ENCODE measurements around the gene ZNF669.

ZNF669 gene

DNA sequence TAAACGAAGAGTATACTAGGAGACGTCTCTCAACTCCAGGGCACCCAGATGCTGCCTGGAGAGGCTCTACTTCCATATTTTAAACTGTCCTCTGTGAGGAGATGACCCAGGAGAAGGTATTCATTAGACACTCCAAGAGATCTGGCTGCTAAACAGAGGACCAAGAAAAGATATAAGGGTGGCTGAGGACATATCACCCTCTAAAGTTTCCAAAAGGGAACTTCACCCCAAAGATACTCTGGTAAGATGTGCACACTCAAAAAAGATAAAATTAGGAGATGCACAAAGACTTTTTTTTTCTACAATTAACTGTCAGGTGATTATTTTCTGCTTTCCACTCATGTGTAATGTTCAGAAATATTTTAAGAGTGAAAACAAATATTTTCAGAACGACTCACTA, 26.9 kb downstream of the ZNF669 start:
- Histone ChIP-seq H3K27ac (ENCODE audit: extremely low read depth, low read depth, low read length) (no peak overlapping the region), H3K9me3 (ENCODE audit: control insufficient read depth, insufficient read depth, low read depth, low read length) (no peaks in the 10 kb centered on the region), H3K4me1 (ENCODE audit: control insufficient read depth, insufficient read depth, low read length) (no peaks in the 10 kb centered on the region), H3K36me3 (ENCODE audit: control insufficient read depth in 2 of 2, insufficient read depth in 1 of 2, low read length in 2 of 2) (peaks cover 0 to 4% of the 10 kb centered on the region in 2 experiments; a peak in 1 of 3 replicates), H3K4me3 (ENCODE audit: low read depth, low read length) (no peak overlapping the region)
- CTCF ChIA-PET = no interaction called here
- TF ChIP-seq ZFP69B (tag by site-specific recombination; IDR thresholded peaks at IDR 0.05) = no peak
- POLR2A ChIA-PET = no interaction called here

DNA sequence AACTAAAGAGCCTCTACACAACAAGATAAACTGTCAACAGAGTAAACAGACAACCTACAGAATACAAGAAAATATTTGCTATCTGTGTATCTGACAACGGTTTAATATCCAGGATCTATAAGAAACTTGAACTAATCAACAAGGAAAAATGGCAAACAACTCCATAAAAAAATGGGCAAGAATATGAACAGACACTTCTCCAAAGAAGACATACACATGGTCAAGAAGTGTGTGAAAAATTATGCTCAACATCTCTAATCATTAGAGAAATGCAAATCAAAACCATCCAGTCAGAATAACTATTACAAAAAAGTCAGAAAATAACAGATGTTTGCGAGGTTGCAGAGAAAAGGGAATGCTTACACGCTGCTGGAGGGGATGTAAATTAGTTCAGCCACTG, 33.5 kb downstream of the ZNF669 start:
- H3K36me3 ChIP-seq (ENCODE audit: control insufficient read depth in 2 of 2, insufficient read depth in 1 of 2, low read length in 2 of 2) = peaks cover 0 to 4% of the 10 kb centered on the region in 2 experiments; a peak in 1 of 3 replicates
- H3K4me3 ChIP-seq (ENCODE audit: low read depth, low read length) = no peak overlapping the region
- no peaks in the 10 kb centered on the region for H3K4me1 ChIP-seq (ENCODE audit: control insufficient read depth, insufficient read depth, low read length)
- TF ChIP-seq ZNF585B (tag by site-specific recombination; IDR thresholded peaks at IDR 0.05) (no peak), ZNF433 (tag by site-specific recombination; IDR thresholded peaks at IDR 0.05; ENCODE audit: low read depth) (no peak), ZNF473 (tag by site-specific recombination; IDR thresholded peaks at IDR 0.05) (no peak), ZBTB17 (tag by site-specific recombination; IDR thresholded peaks at IDR 0.05) (no peak), ZNF175 (tag by site-specific recombination; IDR thresholded peaks at IDR 0.05) (no peak), KLF10 (tag by site-specific recombination; IDR thresholded peaks at IDR 0.05) (no peak), ZFP37 (tag by site-specific recombination; IDR thresholded peaks at IDR 0.05) (no peak), RBAK (tag by site-specific recombination; IDR thresholded peaks at IDR 0.05) (no peak)
- no peak overlapping the region for H3K27ac ChIP-seq (ENCODE audit: extremely low read depth, low read depth, low read length)
- ChIA-PET CTCF (no interaction called here), POLR2A (no interaction called here)
- H3K9me3 ChIP-seq (ENCODE audit: control insufficient read depth, insufficient read depth, low read depth, low read length) = no peaks in the 10 kb centered on the region

DNA sequence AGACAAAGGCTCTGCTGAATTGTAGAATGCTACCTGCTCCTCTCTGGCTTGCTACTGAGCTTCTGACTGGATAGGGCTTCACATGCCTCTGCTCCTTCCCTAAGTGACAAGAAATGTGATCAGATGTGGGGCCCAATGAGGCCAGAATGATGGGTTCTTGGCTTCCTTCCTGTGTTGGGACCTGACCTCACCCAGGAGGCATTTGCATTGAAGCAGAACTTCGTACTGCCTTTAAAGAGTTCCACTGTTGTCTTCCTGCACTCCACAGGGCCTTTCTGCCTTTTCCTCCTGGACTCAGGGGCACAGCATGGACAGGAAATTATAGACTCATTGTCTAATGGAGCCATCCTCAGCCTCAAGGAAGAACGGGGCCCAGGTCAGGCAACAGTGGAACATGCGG, 39.9 kb downstream of the ZNF669 start:
- Histone ChIP-seq H3K27ac (ENCODE audit: extremely low read depth, low read depth, low read length) (no peak overlapping the region), H3K4me3 (ENCODE audit: low read depth, low read length) (no peak overlapping the region), H3K36me3 (ENCODE audit: control insufficient read depth in 2 of 2, insufficient read depth in 1 of 2, low read length in 2 of 2) (no peaks in the 10 kb centered on the region), H3K4me1 (ENCODE audit: control insufficient read depth, insufficient read depth, low read length) (no peaks in the 10 kb centered on the region), H3K9me3 (ENCODE audit: control insufficient read depth, insufficient read depth, low read depth, low read length) (no peaks in the 10 kb centered on the region)
- CTCF ChIA-PET = no interaction called here
- TF ChIP-seq ZNF707 (tag by site-specific recombination; IDR thresholded peaks at IDR 0.05) (no peak), ZNF473 (tag by site-specific recombination; IDR thresholded peaks at IDR 0.05) (no peak), ZNF521 (tag by site-specific recombination; IDR thresholded peaks at IDR 0.05) (no peak), ZNF223 (tag by site-specific recombination; IDR thresholded peaks at IDR 0.05) (no peak), ZNF843 (tag by site-specific recombination; IDR thresholded peaks at IDR 0.05) (no peak), ZNF510 (tag by site-specific recombination; IDR thresholded peaks at IDR 0.05; ENCODE audit: insufficient replicate concordance) (no peak), ZNF24 (tag by site-specific recombination; IDR thresholded peaks at IDR 0.05) (no peak), ZNF529 (tag by site-specific recombination; IDR thresholded peaks at IDR 0.05; ENCODE audit: insufficient replicate concordance) (no peak), ZNF48 (tag by site-specific recombination; IDR thresholded peaks at IDR 0.05) (no peak)
- TF ChIP-seq, protein P1, sequence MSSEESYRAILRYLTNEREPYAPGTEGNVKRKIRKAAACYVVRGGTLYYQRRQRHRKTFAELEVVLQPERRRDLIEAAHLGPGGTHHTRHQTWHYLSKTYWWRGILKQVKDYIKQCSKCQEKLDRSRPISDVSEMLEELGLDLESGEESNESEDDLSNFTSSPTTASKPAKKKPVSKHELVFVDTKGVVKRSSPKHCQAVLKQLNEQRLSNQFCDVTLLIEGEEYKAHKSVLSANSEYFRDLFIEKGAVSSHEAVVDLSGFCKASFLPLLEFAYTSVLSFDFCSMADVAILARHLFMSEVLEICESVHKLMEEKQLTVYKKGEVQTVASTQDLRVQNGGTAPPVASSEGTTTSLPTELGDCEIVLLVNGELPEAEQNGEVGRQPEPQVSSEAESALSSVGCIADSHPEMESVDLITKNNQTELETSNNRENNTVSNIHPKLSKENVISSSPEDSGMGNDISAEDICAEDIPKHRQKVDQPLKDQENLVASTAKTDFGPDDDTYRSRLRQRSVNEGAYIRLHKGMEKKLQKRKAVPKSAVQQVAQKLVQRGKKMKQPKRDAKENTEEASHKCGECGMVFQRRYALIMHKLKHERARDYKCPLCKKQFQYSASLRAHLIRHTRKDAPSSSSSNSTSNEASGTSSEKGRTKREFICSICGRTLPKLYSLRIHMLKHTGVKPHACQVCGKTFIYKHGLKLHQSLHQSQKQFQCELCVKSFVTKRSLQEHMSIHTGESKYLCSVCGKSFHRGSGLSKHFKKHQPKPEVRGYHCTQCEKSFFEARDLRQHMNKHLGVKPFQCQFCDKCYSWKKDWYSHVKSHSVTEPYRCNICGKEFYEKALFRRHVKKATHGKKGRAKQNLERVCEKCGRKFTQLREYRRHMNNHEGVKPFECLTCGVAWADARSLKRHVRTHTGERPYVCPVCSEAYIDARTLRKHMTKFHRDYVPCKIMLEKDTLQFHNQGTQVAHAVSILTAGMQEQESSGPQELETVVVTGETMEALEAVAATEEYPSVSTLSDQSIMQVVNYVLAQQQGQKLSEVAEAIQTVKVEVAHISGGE (tag by site-specific recombination; conservative IDR thresholded peaks at IDR 0.05; ENCODE audit: low read depth) = no peak
- TF ChIP-seq, protein P2, sequence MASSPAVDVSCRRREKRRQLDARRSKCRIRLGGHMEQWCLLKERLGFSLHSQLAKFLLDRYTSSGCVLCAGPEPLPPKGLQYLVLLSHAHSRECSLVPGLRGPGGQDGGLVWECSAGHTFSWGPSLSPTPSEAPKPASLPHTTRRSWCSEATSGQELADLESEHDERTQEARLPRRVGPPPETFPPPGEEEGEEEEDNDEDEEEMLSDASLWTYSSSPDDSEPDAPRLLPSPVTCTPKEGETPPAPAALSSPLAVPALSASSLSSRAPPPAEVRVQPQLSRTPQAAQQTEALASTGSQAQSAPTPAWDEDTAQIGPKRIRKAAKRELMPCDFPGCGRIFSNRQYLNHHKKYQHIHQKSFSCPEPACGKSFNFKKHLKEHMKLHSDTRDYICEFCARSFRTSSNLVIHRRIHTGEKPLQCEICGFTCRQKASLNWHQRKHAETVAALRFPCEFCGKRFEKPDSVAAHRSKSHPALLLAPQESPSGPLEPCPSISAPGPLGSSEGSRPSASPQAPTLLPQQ (tag by site-specific recombination; IDR thresholded peaks at IDR 0.05) = no peak
- TF ChIP-seq, protein P3, sequence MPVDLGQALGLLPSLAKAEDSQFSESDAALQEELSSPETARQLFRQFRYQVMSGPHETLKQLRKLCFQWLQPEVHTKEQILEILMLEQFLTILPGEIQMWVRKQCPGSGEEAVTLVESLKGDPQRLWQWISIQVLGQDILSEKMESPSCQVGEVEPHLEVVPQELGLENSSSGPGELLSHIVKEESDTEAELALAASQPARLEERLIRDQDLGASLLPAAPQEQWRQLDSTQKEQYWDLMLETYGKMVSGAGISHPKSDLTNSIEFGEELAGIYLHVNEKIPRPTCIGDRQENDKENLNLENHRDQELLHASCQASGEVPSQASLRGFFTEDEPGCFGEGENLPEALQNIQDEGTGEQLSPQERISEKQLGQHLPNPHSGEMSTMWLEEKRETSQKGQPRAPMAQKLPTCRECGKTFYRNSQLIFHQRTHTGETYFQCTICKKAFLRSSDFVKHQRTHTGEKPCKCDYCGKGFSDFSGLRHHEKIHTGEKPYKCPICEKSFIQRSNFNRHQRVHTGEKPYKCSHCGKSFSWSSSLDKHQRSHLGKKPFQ (tag by site-specific recombination; IDR thresholded peaks at IDR 0.05) = no peak
- POLR2A ChIA-PET = no interaction called here
